ENCODE results near the gene GRM7. TPM values are rescaled to one million over a fixed set of nuclear protein-coding genes. Genes with fewer than 3 reads are reported as not detected.

GRM7 gene
- total RNA-seq, 2 donors from 2014 or later, result not detected

DNA sequence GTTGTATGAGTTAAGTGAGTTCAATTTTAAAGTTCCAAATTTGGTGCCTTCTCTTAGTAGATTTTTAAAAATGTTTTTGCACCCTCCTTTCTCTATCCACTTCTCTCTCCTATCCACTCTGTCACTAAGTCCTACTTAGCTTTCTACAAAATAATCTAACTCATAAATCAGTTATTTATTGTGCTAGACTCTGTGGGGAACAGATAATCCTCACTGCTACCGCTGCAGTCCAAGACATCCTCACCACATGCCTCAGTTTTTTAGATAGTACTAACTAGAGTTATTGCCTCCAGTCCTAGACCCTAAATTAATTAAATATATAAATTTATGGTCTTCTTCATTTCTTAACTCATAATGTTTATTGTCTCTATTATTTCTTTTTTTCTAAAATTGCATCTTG, 576.3 kb downstream of the GRM7 start:
- no peaks in the 10 kb centered on the region for H3K9me3 ChIP-seq (ENCODE audit: control insufficient read depth, low read length, poor library complexity, severe bottlenecking)
- H3K4me3 Mint-ChIP-seq, result no peak overlapping the region
- ATAC-seq, result no peak
- no peak overlapping the region for H3K27ac Mint-ChIP-seq
- H3K36me3 Mint-ChIP-seq (ENCODE audit: low read depth), result no peaks in the 10 kb centered on the region
- no peak for DNase-seq
- no peaks in the 10 kb centered on the region for H3K4me1 Mint-ChIP-seq
- no peaks in the 10 kb centered on the region for H3K27me3 Mint-ChIP-seq

DNA sequence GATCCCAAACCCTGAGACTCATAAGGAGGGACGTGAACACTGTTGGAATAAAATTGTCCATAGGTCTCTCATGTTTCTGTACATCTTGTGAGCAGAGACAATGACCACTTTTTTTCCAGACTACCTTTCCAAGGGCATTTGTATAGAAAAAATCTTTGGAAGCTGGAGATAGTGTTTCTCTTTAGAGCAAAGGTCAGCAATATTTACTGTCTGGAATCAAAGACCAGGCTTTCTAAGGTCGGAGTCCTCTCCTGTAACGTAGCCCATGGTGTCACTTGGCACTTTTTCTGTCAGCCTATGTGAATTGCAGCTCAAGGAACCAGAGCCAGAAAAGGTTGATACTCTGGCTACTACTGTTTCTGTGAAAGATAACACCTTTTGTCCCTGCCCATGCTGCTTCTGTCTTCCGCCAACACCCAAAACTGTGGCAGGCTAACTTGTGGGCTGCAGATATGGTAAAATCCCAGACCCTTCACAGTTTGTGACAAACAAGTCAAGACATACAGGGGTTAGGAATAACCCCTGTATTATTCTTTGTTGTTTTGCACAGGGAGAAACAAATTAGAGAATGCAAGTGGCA, 578.3 kb downstream of the GRM7 start:
- no peaks in the 10 kb centered on the region for H3K9me3 ChIP-seq (ENCODE audit: control insufficient read depth, low read length, poor library complexity, severe bottlenecking)
- H3K4me3 Mint-ChIP-seq, result no peak overlapping the region
- no peaks in the 10 kb centered on the region for H3K27me3 Mint-ChIP-seq
- H3K36me3 Mint-ChIP-seq (ENCODE audit: low read depth), result no peaks in the 10 kb centered on the region
- no peak for DNase-seq
- no peaks in the 10 kb centered on the region for H3K4me1 Mint-ChIP-seq
- no peak for ATAC-seq
- H3K27ac Mint-ChIP-seq, result no peak overlapping the region

DNA sequence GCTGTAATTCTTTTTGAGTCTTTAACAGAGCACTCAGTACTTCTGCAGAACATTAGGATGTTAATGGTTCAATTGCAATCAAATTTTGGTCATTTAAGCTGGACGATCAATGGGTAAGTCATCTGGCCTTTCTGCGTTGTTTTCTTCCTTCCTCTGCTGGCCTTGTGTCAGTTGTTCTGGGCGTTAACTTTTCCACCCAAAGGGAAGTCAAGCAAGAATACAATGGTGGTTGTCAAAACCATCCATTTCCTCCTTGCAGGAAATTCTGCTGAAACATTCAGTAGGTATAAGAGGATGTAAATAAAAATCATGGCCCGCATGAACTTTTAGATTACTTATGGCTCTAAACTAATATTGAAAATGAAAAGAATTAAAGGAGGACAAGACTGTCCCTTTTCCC, 584.0 kb downstream of the GRM7 start:
- no peaks in the 10 kb centered on the region for H3K27me3 Mint-ChIP-seq
- ATAC-seq, result no peak
- no peak overlapping the region for H3K27ac Mint-ChIP-seq
- no peaks in the 10 kb centered on the region for H3K4me1 Mint-ChIP-seq
- H3K9me3 ChIP-seq (ENCODE audit: control insufficient read depth, low read length, poor library complexity, severe bottlenecking), result no peaks in the 10 kb centered on the region
- H3K4me3 Mint-ChIP-seq, result no peak overlapping the region
- DNase-seq, result no peak
- H3K36me3 Mint-ChIP-seq (ENCODE audit: low read depth), result no peaks in the 10 kb centered on the region

DNA sequence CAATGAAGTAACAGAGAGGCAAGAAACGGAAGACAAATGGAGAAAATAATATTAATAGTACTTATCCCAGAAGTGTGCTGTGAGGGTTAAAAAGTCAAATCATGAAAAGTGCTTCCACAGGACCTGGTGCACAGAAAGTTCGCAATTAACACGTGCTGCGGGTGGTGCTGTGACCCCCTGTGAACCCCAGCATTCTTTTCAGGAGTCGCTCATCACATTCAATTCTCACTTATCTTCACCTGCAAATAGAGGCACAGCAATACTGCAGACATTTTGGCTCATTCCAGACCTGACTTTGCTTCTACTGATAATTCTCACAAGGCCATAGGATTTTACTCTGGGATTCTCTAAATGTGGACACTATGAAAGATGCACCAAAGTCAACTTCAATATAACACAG, 584.4 kb downstream of the GRM7 start:
- Mint-ChIP-seq H3K4me3 (no peak overlapping the region), H3K27ac (no peak overlapping the region)
- no peak for ATAC-seq

GRCh38 chr3:7447197-7447769, 586.4 kb downstream of the GRM7 start:
- ATAC-seq, result no peak
- H3K27me3 Mint-ChIP-seq, result no peaks in the 10 kb centered on the region
- H3K4me3 Mint-ChIP-seq, result no peak overlapping the region

More for the DNA sequence above, 584.4 kb downstream of the GRM7 start:
- Mint-ChIP-seq H3K27me3 (no peaks in the 10 kb centered on the region), H3K4me1 (no peaks in the 10 kb centered on the region), H3K36me3 (ENCODE audit: low read depth) (no peaks in the 10 kb centered on the region)
- no peak for DNase-seq
- no peaks in the 10 kb centered on the region for H3K9me3 ChIP-seq (ENCODE audit: control insufficient read depth, low read length, poor library complexity, severe bottlenecking)

DNA sequence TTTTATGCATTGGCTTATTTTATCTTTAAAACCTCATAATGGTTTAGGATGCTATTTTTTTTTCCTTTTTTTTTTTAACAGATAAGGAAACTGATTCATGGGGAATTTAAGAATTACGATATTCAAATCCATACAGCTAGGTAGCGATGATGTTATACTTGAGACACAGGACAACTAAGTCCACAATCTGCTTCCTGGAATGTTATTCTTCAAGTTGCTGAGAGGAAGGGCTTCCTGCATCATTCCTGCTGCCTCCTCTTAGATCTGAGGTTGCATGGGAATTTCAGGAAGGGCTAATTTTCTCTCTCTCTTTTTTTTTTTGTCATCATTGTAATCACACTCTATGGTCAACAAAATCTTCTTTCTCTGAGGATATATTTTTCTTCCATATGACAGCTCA, 595.5 kb downstream of the GRM7 start:
- Mint-ChIP-seq H3K27me3 (no peaks in the 10 kb centered on the region), H3K27ac (no peak overlapping the region), H3K4me3 (no peak overlapping the region), H3K4me1 (no peaks in the 10 kb centered on the region), H3K36me3 (ENCODE audit: low read depth) (no peaks in the 10 kb centered on the region)
- DNase-seq (no peak), ATAC-seq (no peak)
- no peaks in the 10 kb centered on the region for H3K9me3 ChIP-seq (ENCODE audit: control insufficient read depth, low read length, poor library complexity, severe bottlenecking)

More at GRCh38 chr3:7447197-7447769, 586.4 kb downstream of the GRM7 start:
- H3K27ac Mint-ChIP-seq, result no peak overlapping the region
- no peaks in the 10 kb centered on the region for H3K9me3 ChIP-seq (ENCODE audit: control insufficient read depth, low read length, poor library complexity, severe bottlenecking)
- DNase-seq, result no peak
- H3K4me1 Mint-ChIP-seq, result no peaks in the 10 kb centered on the region
- no peaks in the 10 kb centered on the region for H3K36me3 Mint-ChIP-seq (ENCODE audit: low read depth)

DNA sequence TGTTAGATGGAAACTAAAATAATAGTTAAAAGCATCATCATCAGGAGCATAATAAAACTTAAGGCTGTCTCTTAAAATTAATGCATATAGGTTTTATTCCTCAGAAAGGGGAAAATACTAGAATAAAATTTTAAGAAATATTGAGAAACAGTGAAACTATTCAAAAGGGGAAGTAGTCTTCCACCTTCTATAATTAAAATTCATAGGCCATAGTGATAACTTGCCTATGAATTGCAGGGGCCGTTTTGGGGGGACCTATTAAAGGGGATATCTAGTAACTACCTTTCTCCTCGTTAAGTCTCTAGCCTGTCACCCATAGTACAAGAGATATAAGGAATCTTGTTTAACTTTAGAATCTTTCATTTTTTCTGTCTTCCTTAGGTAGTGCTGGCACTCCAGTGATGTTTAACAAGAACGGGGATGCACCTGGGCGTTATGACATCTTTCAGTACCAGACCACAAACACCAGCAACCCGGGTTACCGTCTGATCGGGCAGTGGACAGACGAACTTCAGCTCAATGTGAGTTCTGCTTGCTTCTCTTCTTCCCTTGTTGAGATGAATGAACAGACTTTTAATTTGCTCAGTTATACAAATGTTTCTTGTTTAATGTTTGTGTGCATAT, 600.4 kb downstream of the GRM7 start:
- H3K4me1 Mint-ChIP-seq, result no peaks in the 10 kb centered on the region
- no peaks in the 10 kb centered on the region for H3K27me3 Mint-ChIP-seq
- no peaks in the 10 kb centered on the region for H3K36me3 Mint-ChIP-seq (ENCODE audit: low read depth)
- no peak overlapping the region for H3K27ac Mint-ChIP-seq
- DNase-seq, result no peak
- H3K9me3 ChIP-seq (ENCODE audit: control insufficient read depth, low read length, poor library complexity, severe bottlenecking), result no peaks in the 10 kb centered on the region
- no peak for ATAC-seq
- H3K4me3 Mint-ChIP-seq, result no peak overlapping the region

- no peaks in the 10 kb centered on the region for H3K36me3 Mint-ChIP-seq (ENCODE audit: low read depth)
- H3K9me3 ChIP-seq (ENCODE audit: control insufficient read depth, low read length, poor library complexity, severe bottlenecking), result no peaks in the 10 kb centered on the region
- H3K27ac Mint-ChIP-seq, result no peak overlapping the region
- no peak overlapping the region for H3K4me3 Mint-ChIP-seq
- no peaks in the 10 kb centered on the region for H3K4me1 Mint-ChIP-seq
- no peaks in the 10 kb centered on the region for H3K27me3 Mint-ChIP-seq
- no peak for ATAC-seq
- DNase-seq, result no peak
These were observed 609.0 kb downstream of the GRM7 start for GRCh38 chr3:7469866-7470265.

GRCh38 chr3:7484636-7485035, 623.7 kb downstream of the GRM7 start:
- DNase-seq (no peak), ATAC-seq (no peak)
- no peaks in the 10 kb centered on the region for H3K4me1 Mint-ChIP-seq
- H3K9me3 ChIP-seq (ENCODE audit: control insufficient read depth, low read length, poor library complexity, severe bottlenecking), result no peaks in the 10 kb centered on the region
- H3K4me3 Mint-ChIP-seq, result no peak overlapping the region
- H3K27me3 Mint-ChIP-seq, result no peaks in the 10 kb centered on the region
- H3K27ac Mint-ChIP-seq, result no peak overlapping the region
- H3K36me3 Mint-ChIP-seq (ENCODE audit: low read depth), result no peaks in the 10 kb centered on the region

- H3K4me1 Mint-ChIP-seq, result no peaks in the 10 kb centered on the region
- H3K27ac Mint-ChIP-seq, result no peak overlapping the region
- no peak overlapping the region for H3K4me3 Mint-ChIP-seq
- H3K36me3 Mint-ChIP-seq (ENCODE audit: low read depth), result no peaks in the 10 kb centered on the region
- ATAC-seq, result no peak
- no peaks in the 10 kb centered on the region for H3K9me3 ChIP-seq (ENCODE audit: control insufficient read depth, low read length, poor library complexity, severe bottlenecking)
- no peak for DNase-seq
- no peaks in the 10 kb centered on the region for H3K27me3 Mint-ChIP-seq
These were observed 626.8 kb downstream of the GRM7 start for GRCh38 chr3:7487763-7488162.

- no peak for ATAC-seq
- H3K9me3 ChIP-seq (ENCODE audit: control insufficient read depth, low read length, poor library complexity, severe bottlenecking), result no peaks in the 10 kb centered on the region
- no peak overlapping the region for H3K27ac Mint-ChIP-seq
- no peaks in the 10 kb centered on the region for H3K27me3 Mint-ChIP-seq
- H3K36me3 Mint-ChIP-seq (ENCODE audit: low read depth), result no peaks in the 10 kb centered on the region
- no peaks in the 10 kb centered on the region for H3K4me1 Mint-ChIP-seq
- no peak overlapping the region for H3K4me3 Mint-ChIP-seq
- no peak for DNase-seq
These were observed 628.5 kb downstream of the GRM7 start for GRCh38 chr3:7489417-7489816.

- no peaks in the 10 kb centered on the region for H3K36me3 Mint-ChIP-seq (ENCODE audit: low read depth)
- H3K4me3 Mint-ChIP-seq, result no peak overlapping the region
- H3K27ac Mint-ChIP-seq, result no peak overlapping the region
- no peaks in the 10 kb centered on the region for H3K9me3 ChIP-seq (ENCODE audit: control insufficient read depth, low read length, poor library complexity, severe bottlenecking)
- H3K27me3 Mint-ChIP-seq, result no peaks in the 10 kb centered on the region
- ATAC-seq (no peak), DNase-seq (no peak)
- no peaks in the 10 kb centered on the region for H3K4me1 Mint-ChIP-seq
These were observed 637.8 kb downstream of the GRM7 start for GRCh38 chr3:7498715-7499114.

GRCh38 chr3:7503431-7503830, 642.5 kb downstream of the GRM7 start:
- H3K9me3 ChIP-seq (ENCODE audit: control insufficient read depth, low read length, poor library complexity, severe bottlenecking), result no peaks in the 10 kb centered on the region
- ATAC-seq (no peak), DNase-seq (no peak)
- H3K27me3 Mint-ChIP-seq, result no peaks in the 10 kb centered on the region
- H3K4me1 Mint-ChIP-seq, result no peaks in the 10 kb centered on the region
- no peaks in the 10 kb centered on the region for H3K36me3 Mint-ChIP-seq (ENCODE audit: low read depth)
- no peak overlapping the region for H3K27ac Mint-ChIP-seq
- no peak overlapping the region for H3K4me3 Mint-ChIP-seq

Data from T-helper 17 cell (primary cell).